Heart left ventricle (tissue), 13 donors: Measurements from ENCODE around the gene HORMAD2.

Source experiments
- POLR2A ChIP-seq, 2 donors: fragments of 450-650 bp; IDR thresholded peaks; one replicate each; pipeline ENCODE4 v1.6.1; 2017; ENCODE audit warnings: antibody characterized with exemption in 2 of 2, mild to moderate bottlenecking in 2 of 2, moderate library complexity in 2 of 2
- TF ChIP-seq, protein P1 (sequence below), 12 donors: fragments of 200-600 bp; sonication (generic) in 4 of 12; IDR thresholded peaks; one replicate each; pipeline versions ENCODE4 v1.5.0 to v1.8.0; 2018 to 2022; ENCODE audit warnings: antibody characterized with exemption in 12 of 12, mild to moderate bottlenecking in 5 of 12
- donor health status: ischemic (EF 13 %, LVEDD 7.1; RV severe dilation, severe dysfunction).
- donor health status: DM: no; HTN: yes; CAD: no.
- donor health status: DM: no; HTN: no; CAD: no.
- donor health status: ischemic (EF 25% LVEDD 6.9; RV normal size, moderate dysfunction).
- donor health status: ischemic (EF 25% LVEDD 5.7; RV mildly dilated, moderate dysfunction).
- donor health status: ischemic (EF 35%, LVEDD 5.7; RV mildly dilated, moderate dysfunction).
- donor health status: nonischemic (EF 11% LVEDD 7.7; RV severe dilation, severe dysfunction).
- donor health status: DM: yes; HTN: yes; CAD: no.
- donor health status: PGD.
- donor health status: ischemic (EF 29% LVEDD 5.4; RV normal size, mild dysfunction).
- donor health status: nonischemic (EF 23%, LVEDD 6.1; RV moderate dilation, normal function).

DNA sequence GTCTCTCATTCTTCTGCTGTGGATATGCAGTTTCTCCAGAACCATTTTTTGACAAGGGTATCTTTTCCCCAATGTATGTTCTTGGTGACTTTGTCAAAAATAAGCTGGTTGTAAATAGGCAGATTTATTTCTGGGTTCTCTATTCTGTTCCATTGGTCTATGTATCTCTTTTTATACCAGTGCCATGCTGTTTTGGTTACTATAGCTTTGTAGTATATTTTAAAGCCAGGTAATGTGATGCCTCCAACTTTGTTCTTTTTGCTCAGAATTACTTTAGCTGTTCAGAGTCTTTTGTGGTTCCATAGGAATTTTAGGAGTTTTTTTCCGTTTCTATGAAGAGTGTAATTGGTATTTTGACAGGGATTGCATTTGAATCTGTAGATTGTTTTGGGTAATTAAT is 12.4 kb downstream of the HORMAD2 start:
- TF ChIP-seq, protein P1, sequence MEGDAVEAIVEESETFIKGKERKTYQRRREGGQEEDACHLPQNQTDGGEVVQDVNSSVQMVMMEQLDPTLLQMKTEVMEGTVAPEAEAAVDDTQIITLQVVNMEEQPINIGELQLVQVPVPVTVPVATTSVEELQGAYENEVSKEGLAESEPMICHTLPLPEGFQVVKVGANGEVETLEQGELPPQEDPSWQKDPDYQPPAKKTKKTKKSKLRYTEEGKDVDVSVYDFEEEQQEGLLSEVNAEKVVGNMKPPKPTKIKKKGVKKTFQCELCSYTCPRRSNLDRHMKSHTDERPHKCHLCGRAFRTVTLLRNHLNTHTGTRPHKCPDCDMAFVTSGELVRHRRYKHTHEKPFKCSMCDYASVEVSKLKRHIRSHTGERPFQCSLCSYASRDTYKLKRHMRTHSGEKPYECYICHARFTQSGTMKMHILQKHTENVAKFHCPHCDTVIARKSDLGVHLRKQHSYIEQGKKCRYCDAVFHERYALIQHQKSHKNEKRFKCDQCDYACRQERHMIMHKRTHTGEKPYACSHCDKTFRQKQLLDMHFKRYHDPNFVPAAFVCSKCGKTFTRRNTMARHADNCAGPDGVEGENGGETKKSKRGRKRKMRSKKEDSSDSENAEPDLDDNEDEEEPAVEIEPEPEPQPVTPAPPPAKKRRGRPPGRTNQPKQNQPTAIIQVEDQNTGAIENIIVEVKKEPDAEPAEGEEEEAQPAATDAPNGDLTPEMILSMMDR (IDR thresholded peaks at IDR 0.05) = no peak
- no peak for TF ChIP-seq POLR2A (IDR thresholded peaks at IDR 0.05)
